H1 (cell line): ENCODE results near the gene OSGEPL1. TPM values are rescaled to one million over a fixed set of nuclear protein-coding genes. Genes with fewer than 3 reads are reported as not detected.
A peak's percentile ranks its signal among the peaks of the same experiment; 100 is the strongest.

Source experiments
- CTCF ChIA-PET: fragments of 300-600 bp; sonication (Branson Sonifier 250); formaldehyde crosslinking; loops from one replicate; lab custom pipeline; 2021; ENCODE audit not compliant: partially characterized antibody; lab: Charles Lee
- POLR2A ChIA-PET: fragments of 300-600 bp; sonication (Branson Sonifier 250); formaldehyde crosslinking; loops from one replicate; lab custom pipeline; 2021; ENCODE audit warnings: inconsistent platforms; ENCODE audit not compliant: partially characterized antibody; lab: Charles Lee
- DNase-seq, 2 experiments: peaks; one replicate each; pipeline versions ENCODE4 v3.0.0 to v3.0.0-alpha.2; 2010 to 2022; ENCODE audit warnings: low spot score in 2 of 2, low read depth in 1 of 2, mixed read lengths in 1 of 2
- FAIRE-seq: peaks from 2 replicates; lab custom pipeline; 2011; peaks lifted over from hg19 to GRCh38; lab: Jason Lieb, UNC
- H2AFZ ChIP-seq: 2 replicates; pipeline ENCODE4 v1.8.1; 2012; ENCODE audit warnings: low read length, inconsistent platforms
- H2AK5ac ChIP-seq: 2 replicates; pipeline ENCODE4 v1.6.1; 2013; ENCODE audit warnings: low read depth, low read length
- H2BK120ac ChIP-seq: replicated peaks from 2 replicates; pipeline ENCODE3; 2013; ENCODE audit warnings: low read depth, low read length, inconsistent platforms
- H2BK12ac ChIP-seq: 2 replicates; pipeline ENCODE4 v1.6.1; 2013; ENCODE audit warnings: low read depth, low read length
- H2BK15ac ChIP-seq: 2 replicates; pipeline ENCODE4 v1.6.1; 2013; ENCODE audit warnings: low read length
- H2BK20ac ChIP-seq: 2 replicates; pipeline ENCODE4 v1.6.1; 2013; ENCODE audit warnings: low read length
- H2BK5ac ChIP-seq: 2 replicates; pipeline ENCODE4 v1.6.1; 2013; ENCODE audit warnings: low read depth, low read length
- H3K14ac ChIP-seq: 2 replicates; pipeline ENCODE4 v1.6.1; 2013; ENCODE audit warnings: inconsistent platforms; ENCODE audit not compliant: insufficient read length
- H3K18ac ChIP-seq: 2 replicates; pipeline ENCODE4 v1.6.1; 2013; ENCODE audit warnings: low read length; ENCODE audit errors: extremely low read depth
- H3K23ac ChIP-seq: 2 replicates; pipeline ENCODE4 v1.6.1; 2013; ENCODE audit warnings: inconsistent platforms; ENCODE audit not compliant: insufficient read length
- H3K23me2 ChIP-seq: 2 replicates; pipeline ENCODE4 v1.6.1; 2013; ENCODE audit warnings: low read depth, low read length
- H3K27ac ChIP-seq: 2 replicates; pipeline ENCODE4 v1.6.1; 2011; ENCODE audit warnings: low read depth, low read length, inconsistent platforms
- H3K27me3 ChIP-seq, 4 experiments: replicated peaks in 1 of 4; 1 replicate in 1 of 4; 2 replicates in 3 of 4; pipeline versions ENCODE4 v1.6.1 to v1.8.1; 2011 to 2013; ENCODE audit warnings: low read length in 3 of 4, mild to moderate bottlenecking in 3 of 4, inconsistent platforms in 2 of 4, mixed read lengths in 2 of 4, moderate library complexity in 1 of 4; ENCODE audit not compliant: control insufficient read depth in 3 of 4, insufficient read depth in 3 of 4; ENCODE audit errors: extremely low read depth in 1 of 4
- H3K36me3 ChIP-seq, 4 experiments: 2 replicates each; pipeline versions ENCODE4 v1.6.1 to v1.8.1; 2011 to 2013; ENCODE audit warnings: mild to moderate bottlenecking in 4 of 4, low read length in 3 of 4, moderate library complexity in 2 of 4, control low read depth in 1 of 4, inconsistent platforms in 1 of 4; ENCODE audit not compliant: insufficient read depth in 4 of 4, control insufficient read depth in 2 of 4
- H3K4ac ChIP-seq: replicated peaks from 2 replicates; pipeline ENCODE3; 2013; ENCODE audit warnings: low read length, low read depth, mixed read lengths, inconsistent platforms; ENCODE audit not compliant: insufficient read length
- H3K4me1 ChIP-seq, 4 experiments: replicated peaks in 1 of 4; 1 replicate in 1 of 4; 2 replicates in 3 of 4; pipeline versions ENCODE4 v1.6.1 to v1.8.1; 2011 to 2013; ENCODE audit warnings: low read length in 3 of 4, inconsistent platforms in 2 of 4, mixed read lengths in 1 of 4; ENCODE audit not compliant: insufficient read depth in 4 of 4, control insufficient read depth in 3 of 4
- H3K4me2 ChIP-seq, 2 experiments: 2 replicates each; pipeline versions ENCODE4 v1.6.1 to v1.8.1; 2011 to 2013; ENCODE audit warnings: low read depth in 2 of 2, low read length in 2 of 2, control low read depth in 1 of 2, inconsistent platforms in 1 of 2, mild to moderate bottlenecking in 1 of 2; ENCODE audit not compliant: insufficient read depth in 1 of 2
- H3K4me3 ChIP-seq, 4 experiments: fragments of 200-600, 300-600 bp in 1 of 4; sonication (generic), shearing (Covaris generic), sonication (Bioruptor Twin) in 1 of 4; 2 replicates each; pipeline versions ENCODE4 v1.5.1 to v1.8.1; 2011 to 2016; ENCODE audit warnings: low read length in 4 of 4, low read depth in 3 of 4, control low read depth in 2 of 4, inconsistent platforms in 2 of 4, mild to moderate bottlenecking in 2 of 4, mixed read lengths in 1 of 4, moderate library complexity in 1 of 4; ENCODE audit not compliant: insufficient read depth in 2 of 4; ENCODE audit errors: extremely low read depth in 1 of 4
- H3K56ac ChIP-seq: replicated peaks from 2 replicates; pipeline ENCODE3; 2013; ENCODE audit warnings: low read depth, mild to moderate bottlenecking, mixed read lengths, low read length, inconsistent platforms; ENCODE audit not compliant: insufficient read length
- H3K79me1 ChIP-seq: 2 replicates; pipeline ENCODE4 v1.6.1; 2013; ENCODE audit warnings: low read depth, low read length, control low read depth
- H3K79me2 ChIP-seq, 2 experiments: 2 replicates each; pipeline versions ENCODE4 v1.6.1 to v1.8.1; 2012 to 2013; ENCODE audit warnings: low read length in 2 of 2, mild to moderate bottlenecking in 2 of 2, inconsistent platforms in 1 of 2; ENCODE audit not compliant: insufficient read depth in 2 of 2, control insufficient read depth in 1 of 2
- H3K9ac ChIP-seq, 4 experiments: replicated peaks in 1 of 4; 1 replicate in 1 of 4; 2 replicates in 3 of 4; pipeline versions ENCODE4 v1.6.1 to v1.8.1; 2011 to 2013; ENCODE audit warnings: low read depth in 3 of 4, low read length in 3 of 4, control low read depth in 2 of 4, mild to moderate bottlenecking in 2 of 4, moderate library complexity in 2 of 4, inconsistent platforms in 1 of 4; ENCODE audit errors: extremely low read depth in 1 of 4
- H3K9me3 ChIP-seq, 2 experiments: 2 replicates each; pipeline versions ENCODE4 v1.6.1 to v1.8.1; 2012 to 2013; ENCODE audit warnings: mild to moderate bottlenecking in 2 of 2, moderate library complexity in 2 of 2, control low read depth in 1 of 2, inconsistent platforms in 1 of 2, low read depth in 1 of 2, low read length in 1 of 2, mixed read lengths in 1 of 2; ENCODE audit not compliant: insufficient read depth in 2 of 2
- H4K20me1 ChIP-seq, 2 experiments: replicated peaks in 1 of 2; 2 replicates each; pipeline versions ENCODE3 to v1.8.1; 2011 to 2013; ENCODE audit warnings: inconsistent platforms in 2 of 2, low read length in 2 of 2, mild to moderate bottlenecking in 1 of 2; ENCODE audit not compliant: insufficient read depth in 2 of 2, control insufficient read depth in 1 of 2
- H4K5ac ChIP-seq: 2 replicates; pipeline ENCODE4 v1.6.1; 2013; ENCODE audit warnings: low read length, low read depth, mixed read lengths, inconsistent platforms; ENCODE audit not compliant: insufficient read length
- H4K8ac ChIP-seq: 2 replicates; pipeline ENCODE4 v1.8.0; 2013; ENCODE audit warnings: mild to moderate bottlenecking, moderate library complexity, low read length, inconsistent platforms; ENCODE audit not compliant: insufficient read depth; ENCODE audit errors: extremely low read depth
- H4K91ac ChIP-seq: replicated peaks from 2 replicates; pipeline ENCODE3; 2013; ENCODE audit warnings: low read length, mixed read lengths, inconsistent platforms; ENCODE audit not compliant: insufficient read length
- ATF3 ChIP-seq: IDR thresholded peaks from 2 replicates; pipeline ENCODE4 v1.6.1; 2011; ENCODE audit warnings: low read depth, mild to moderate bottlenecking, low read length; ENCODE audit not compliant: insufficient read depth
- POU5F1 ChIP-seq: IDR thresholded peaks from 2 replicates; pipeline ENCODE4 v1.6.1; 2011; ENCODE audit warnings: low read depth, mild to moderate bottlenecking, low read length, moderate library complexity
- RBBP5 ChIP-seq: IDR thresholded peaks from 2 replicates; pipeline ENCODE4 v1.7.1; 2012; ENCODE audit warnings: low read depth, mild to moderate bottlenecking, inconsistent platforms, low read length, moderate library complexity, borderline replicate concordance
- RNF2 ChIP-seq: fragments of 200-900, 300-1000 bp; sonication (generic); IDR thresholded peaks from 2 replicates; pipeline ENCODE4 v1.7.1; 2016; ENCODE audit warnings: borderline replicate concordance, low read depth, mild to moderate bottlenecking, antibody characterized with exemption, low read length; ENCODE audit not compliant: poor library complexity, severe bottlenecking; ENCODE audit errors: missing control alignments
- SP4 ChIP-seq: IDR thresholded peaks from 2 replicates; pipeline ENCODE4 v1.6.1; 2012; ENCODE audit warnings: low read length, inconsistent platforms
- YY1 ChIP-seq: IDR thresholded peaks from 2 replicates; pipeline ENCODE4 v1.6.1; 2011; ENCODE audit warnings: low read depth, mild to moderate bottlenecking, low read length
- ZNF274 ChIP-seq: IDR thresholded peaks from 2 replicates; pipeline ENCODE4 v1.7.0; 2012; ENCODE audit warnings: low read length, borderline replicate concordance; ENCODE audit errors: extremely low read depth
- WGBS, 2 experiments: shearing (Covaris generic) in 1 of 2; methylation state at CpG; one replicate each; pipeline versions ENCODE4 v1.1.6 to v1.1.7; 2013 to 2015; ENCODE audit warnings: low lambda C conversion rate in 2 of 2, mixed read lengths in 2 of 2, inconsistent platforms in 1 of 2, low coverage in 1 of 2, missing lambda C conversion rate in 1 of 2; ENCODE audit not compliant: insufficient replicate concordance in 2 of 2, insufficient coverage in 1 of 2, insufficient read length in 1 of 2; ENCODE audit errors: extremely low coverage in 1 of 2, missing lambda C conversion rate in 1 of 2; 5-methylcytosine and 5-hydroxymethylcytosine counted together
- polyA plus RNA-seq, 7 experiments: library from polyadenylated mRNA; depleted of rRNA in 3 of 7; stranded (reverse) in 5 of 7; unstranded in 2 of 7; fragments of >200 nt in 5 of 7; fragments of 200-250 nt in 2 of 7; gene quantifications; 1 replicate in 5 of 7; 2 replicates in 1 of 7; 4 replicates in 1 of 7; pipeline versions ENCODE4 v1.2.1 to v1.2.3, GENCODE V29; 2011 to 2013; ENCODE audit warnings: missing spikeins in 2 of 7, mixed read lengths in 2 of 7
- total RNA-seq: library from RNA; stranded (reverse); fragmentation: NEBNext Ultra II Directional; extraction: Animal tissue kit (Norgen Biotek cat#: 25700); gene quantifications from 2 replicates; pipeline ENCODE4 v1.2.1, GENCODE V29; 2021

Gene OSGEPL1
- total and polyA plus RNA-seq, 2 of the 8 experiments (the other 6 are each of a cell fraction or from before 2014, with no cell fraction given), result 7.1 to 15.7 TPM

- Histone ChIP-seq H3K4me3 (peak overlapping the region in 1 of 4 experiments; percentile 78; a peak in 3 of 8 replicates), H2BK15ac (no peak overlapping the region), H2BK120ac (no peak overlapping the region), H3K9me3 (no peaks in the 10 kb centered on the region), H3K23me2 (no peaks in the 10 kb centered on the region), H3K9ac (no peak overlapping the region), H2AK5ac (no peak overlapping the region), H3K23ac (no peak overlapping the region), H3K79me1 (peaks cover 2% of the 10 kb centered on the region; the same call in 1 of the 2 replicates), H4K5ac (no peak overlapping the region)
- 86% methylated on average over 4 of the region's 4 CpGs; no CpG with 5 or more reads in 1 of the 2 experiments for WGBS, 2 experiments
- DNase-seq, result no peak
- TF ChIP-seq ZNF274, result no peak
- no peak for TF ChIP-seq POU5F1
- TF ChIP-seq ATF3, result no peak
- no peak for TF ChIP-seq SP4
- TF ChIP-seq RBBP5, result no peak
- no peak for TF ChIP-seq YY1
- no peak for TF ChIP-seq RNF2
- TF ChIP-seq, all 59 proteins: peak for 0
- H3K79me2 ChIP-seq, result peaks cover 16 to 65% of the 10 kb centered on the region in 2 experiments
- H2AFZ ChIP-seq, result no peak overlapping the region
- H3K4ac ChIP-seq, result no peak overlapping the region
- no peak for FAIRE-seq
- peaks cover 0 to 3% (median 0%) of the 10 kb centered on the region in 4 experiments; a peak in 3 of 7 replicates for H3K4me1 ChIP-seq
- ChIA-PET CTCF (no interaction called here), POLR2A (interaction anchor here (0.7 kb wide), 1 partner anchor 10 kb away, joined by 3 read pairs; no protein-coding TSS in a partner anchor)
- no peak overlapping the region for H3K27ac ChIP-seq
- H3K27me3 ChIP-seq, result no peaks in the 10 kb centered on the region
- no peak overlapping the region for H3K14ac ChIP-seq
- H2BK5ac ChIP-seq, result no peak overlapping the region
- H2BK20ac ChIP-seq, result no peak overlapping the region
- no peak overlapping the region for H4K8ac ChIP-seq
- no peak overlapping the region for H4K91ac ChIP-seq
- no peak overlapping the region for H3K18ac ChIP-seq
- peaks cover 1% of the 10 kb centered on the region in 2 experiments for H4K20me1 ChIP-seq
- no peak overlapping the region for H3K56ac ChIP-seq
- H2BK12ac ChIP-seq, result no peak overlapping the region
- H3K36me3 ChIP-seq, result peaks cover 5 to 48% (median 23%) of the 10 kb centered on the region in 4 experiments; a peak in 7 of 8 replicates
- H3K4me2 ChIP-seq, result peak overlapping the region in 1 of 2 experiments; percentile 75; a peak in 2 of 4 replicates
These were observed 19.7 kb upstream of the OSGEPL1 start for GRCh38 chr2:189782221-189782671.
